T-helper 2 cell treated with Interferon-gamma antibody and Interleukin-4, amounts not matched to agents 100 ng/mL and 5 ng/mL, for 36 hours (primary cell): ENCODE results near the gene RPUSD1. TPM values are rescaled to one million over a fixed set of nuclear protein-coding genes. Genes with fewer than 3 reads are reported as not detected.
"Not testable (repeated sequence)": the region's sequence is repeated elsewhere in the genome, so short reads cannot be mapped to it uniquely, and the experiment has no call there.

ENCODE experiments used
- intact Hi-C: fragments of 100-400 bp; cut with micrococcal nuclease; formaldehyde crosslinking; loops from one replicate; pipeline ENCODE4 v1.15.1; 2023
- total RNA-seq: library from RNA; stranded (reverse); gene quantifications from 2 replicates; pipeline ENCODE4 v1.2.3, GENCODE V29; 2022

The RPUSD1 gene
- total RNA-seq, result 34.8 TPM in 2 replicates

- intact Hi-C loops, result loop anchor here (1.0 kb wide), 2 partner anchors 19 to 47 kb away; no protein-coding TSS in a partner anchor
These were observed at the start of gene RPUSD1 for GRCh38 chr16:787978-788398. RPUSD1 (minus strand) TSS chr16:788381; CDS start chr16:787737, 644 bp downstream.

- intact Hi-C loops, result not testable (repeated sequence)
These were observed 48.6 kb upstream of the RPUSD1 start for GRCh38 chr16:836822-837221.

GRCh38 chr16:836221-836620 lies 48.0 kb upstream of the RPUSD1 start:
- intact Hi-C loops, result no loop called here

GRCh38 chr16:835373-835772 lies 47.2 kb upstream of the RPUSD1 start:
- intact Hi-C loops, result no loop called here

GRCh38 chr16:833411-833810 lies 45.2 kb upstream of the RPUSD1 start:
- intact Hi-C loops, result no loop called here

DNA sequence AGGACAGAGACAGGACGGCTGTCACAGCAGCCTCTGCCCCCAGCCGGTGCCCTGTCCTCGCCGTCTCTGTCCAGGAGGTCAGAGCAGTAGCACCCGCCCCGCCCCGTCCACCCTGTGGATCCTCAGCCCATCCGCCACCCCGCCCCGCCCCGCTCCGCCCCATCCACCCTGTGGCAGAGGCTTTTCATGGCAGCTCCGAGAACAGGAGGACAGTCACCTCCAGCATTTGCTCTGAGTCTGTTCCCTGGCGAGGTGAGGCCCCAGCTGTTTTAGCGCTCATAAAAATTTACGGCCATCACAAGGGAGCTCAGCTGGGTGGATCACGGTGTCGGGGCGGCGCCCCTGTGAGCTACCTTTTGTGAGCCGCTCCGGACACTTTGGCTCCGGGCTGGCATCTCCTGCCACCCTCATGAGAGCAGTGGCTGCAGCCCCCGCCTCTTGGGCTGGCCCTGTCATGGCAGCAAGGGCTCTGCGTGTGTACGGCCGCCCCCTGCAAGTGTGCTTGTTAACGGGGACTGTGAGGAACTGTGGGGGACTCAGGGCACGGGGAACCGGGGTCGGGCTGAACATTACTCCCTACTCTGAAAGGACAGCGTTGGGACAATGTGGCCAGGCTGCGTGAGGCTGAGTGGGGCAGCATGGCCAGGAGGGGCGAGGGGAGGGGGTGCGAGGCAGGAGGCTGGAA lies 44.6 kb upstream of the RPUSD1 start:
- intact Hi-C loops, result no loop called here

DNA sequence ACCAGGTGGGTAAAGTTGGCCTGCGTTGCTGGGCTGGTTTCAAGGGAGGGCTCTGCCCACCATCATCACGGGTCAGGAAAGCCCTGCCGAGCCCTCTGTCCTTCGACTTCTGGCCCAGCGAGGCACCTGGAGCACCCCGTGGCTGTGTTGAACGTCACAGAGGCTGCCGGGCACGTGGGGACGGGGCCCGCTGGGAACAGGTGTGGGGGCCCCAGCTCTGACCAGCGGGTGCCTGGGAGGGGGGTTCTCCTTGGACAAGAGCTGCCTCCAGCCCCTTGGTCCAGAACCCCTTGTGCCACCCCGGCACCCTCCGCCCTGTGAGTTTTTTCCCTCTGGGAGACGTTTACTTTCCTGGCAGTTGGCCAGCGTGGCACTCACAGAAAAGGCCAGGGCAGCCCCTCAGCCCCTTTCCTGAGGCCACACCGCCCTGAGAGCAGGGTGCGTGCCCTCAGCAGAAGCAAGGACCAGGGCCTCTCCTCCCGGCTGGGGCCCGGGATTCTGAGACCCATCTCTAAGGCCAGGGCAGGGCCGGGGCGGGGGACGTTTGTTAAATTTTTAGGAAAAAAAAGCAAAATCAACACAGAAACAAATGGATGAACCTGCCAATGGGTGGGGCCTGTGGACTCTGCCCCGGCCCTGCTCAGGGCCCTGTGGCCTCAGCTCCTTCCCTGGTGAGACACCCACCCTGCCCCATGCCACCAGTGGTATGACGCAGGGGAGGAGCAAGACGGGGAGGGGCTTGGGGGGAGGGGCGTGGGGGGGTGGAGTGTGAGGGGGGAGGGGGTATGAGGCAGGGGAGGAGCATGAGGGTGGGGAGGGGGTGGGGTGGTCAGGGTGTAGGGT lies 43.6 kb upstream of the RPUSD1 start:
- intact Hi-C loops, result no loop called here

DNA sequence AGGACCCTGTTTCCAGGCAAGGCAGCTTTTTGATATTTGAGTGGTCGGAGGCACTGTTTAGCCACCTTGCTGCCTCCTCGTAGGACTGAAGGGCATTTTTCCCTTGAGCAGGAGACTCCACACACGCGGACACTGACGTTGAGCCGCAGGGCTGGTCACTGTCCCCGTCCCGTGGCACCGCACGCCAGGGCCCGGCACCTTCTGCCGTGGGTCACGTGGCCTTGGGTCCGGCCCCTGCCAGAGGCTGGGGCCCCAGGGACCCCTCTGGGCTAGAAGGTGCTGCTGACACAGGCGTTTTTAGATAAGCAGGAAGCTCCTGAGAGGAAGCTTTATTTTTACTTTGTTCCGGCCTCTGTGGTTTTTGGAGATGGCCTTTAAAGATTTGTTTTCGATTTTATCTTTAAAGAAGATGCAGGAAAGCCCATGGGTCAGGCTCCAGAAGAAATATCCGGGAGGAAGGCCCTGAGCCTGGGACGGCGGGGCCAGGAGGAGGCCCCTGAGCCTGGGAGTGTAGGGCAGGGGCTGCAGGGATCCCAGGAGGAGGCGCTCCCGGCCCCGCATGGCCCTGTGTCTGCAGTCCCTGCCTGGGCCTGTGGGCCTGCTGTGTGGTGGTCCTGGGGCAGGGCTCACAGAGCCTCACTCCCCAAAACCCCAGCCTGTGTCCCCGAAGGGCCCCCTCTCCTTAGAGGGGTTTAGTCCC lies 42.8 kb upstream of the RPUSD1 start:
- intact Hi-C loops, result no loop called here

- intact Hi-C loops, result no loop called here
These were observed 42.1 kb upstream of the RPUSD1 start for GRCh38 chr16:830107-830870.

DNA sequence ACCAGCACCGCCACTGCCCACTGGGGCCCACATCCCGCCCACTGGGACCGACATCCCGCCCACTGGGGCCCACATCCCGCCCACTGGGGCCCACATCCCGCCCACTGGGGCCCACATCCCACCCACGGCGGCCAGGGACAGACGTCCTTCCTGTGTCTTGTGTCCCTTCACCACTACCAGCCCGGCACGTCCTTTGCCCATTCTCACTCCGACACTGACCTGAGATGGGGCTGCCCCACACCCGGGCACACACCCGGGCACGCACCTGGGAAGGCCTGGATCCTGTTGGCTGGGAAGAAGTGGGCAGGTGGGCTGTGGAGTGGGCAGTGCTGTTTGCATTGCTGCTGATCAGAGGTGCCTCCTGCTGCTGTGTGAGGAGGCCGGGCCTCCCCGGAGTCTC lies 40.7 kb upstream of the RPUSD1 start:
- intact Hi-C loops, result no loop called here

GRCh38 chr16:827513-827912 lies 39.3 kb upstream of the RPUSD1 start:
- intact Hi-C loops, result no loop called here

- intact Hi-C loops, result no loop called here
These were observed 37.3 kb upstream of the RPUSD1 start for GRCh38 chr16:825341-826061.

DNA sequence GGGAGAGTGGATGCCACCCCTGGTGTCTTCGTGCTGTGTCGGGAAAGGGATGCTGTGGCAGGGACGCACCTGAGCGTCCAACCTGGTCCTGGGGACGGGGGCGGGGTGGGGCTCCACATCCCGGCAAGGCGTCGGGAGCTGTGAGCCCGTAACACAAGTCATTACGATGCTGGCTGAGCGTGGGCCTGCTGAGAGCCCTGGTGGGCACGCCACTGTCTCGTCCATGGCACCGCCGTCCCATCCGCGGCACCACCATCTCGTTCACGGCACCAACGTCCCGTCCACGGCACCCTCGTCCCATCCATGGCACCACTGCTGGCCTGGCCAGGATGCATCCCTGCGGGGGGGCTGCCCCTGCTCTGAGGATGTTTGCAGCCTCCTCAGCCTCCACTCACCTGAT lies 36.4 kb upstream of the RPUSD1 start:
- intact Hi-C loops, result no loop called here

DNA sequence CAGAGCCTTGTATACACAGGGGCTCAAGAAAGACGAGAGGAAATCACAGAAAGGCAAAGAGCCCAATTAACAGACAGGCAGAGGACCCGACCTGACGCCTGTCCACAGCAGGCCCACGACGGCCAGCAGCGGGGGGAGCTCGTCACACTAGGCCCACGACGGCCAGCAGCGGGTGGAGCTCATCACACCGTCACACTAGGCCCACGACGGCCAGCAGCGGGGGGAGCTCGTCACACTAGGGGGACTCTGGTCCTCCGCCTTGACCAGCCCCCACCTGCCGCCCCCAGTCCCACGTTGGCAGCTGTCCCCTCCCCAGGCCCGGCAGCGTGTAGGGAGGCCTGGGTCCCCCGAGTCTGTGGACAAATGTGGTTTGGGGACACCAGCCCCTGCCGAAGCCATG lies 36.0 kb upstream of the RPUSD1 start:
- intact Hi-C loops, result no loop called here

- intact Hi-C loops, result no loop called here
These were observed 34.7 kb upstream of the RPUSD1 start for GRCh38 chr16:822909-823297.

DNA sequence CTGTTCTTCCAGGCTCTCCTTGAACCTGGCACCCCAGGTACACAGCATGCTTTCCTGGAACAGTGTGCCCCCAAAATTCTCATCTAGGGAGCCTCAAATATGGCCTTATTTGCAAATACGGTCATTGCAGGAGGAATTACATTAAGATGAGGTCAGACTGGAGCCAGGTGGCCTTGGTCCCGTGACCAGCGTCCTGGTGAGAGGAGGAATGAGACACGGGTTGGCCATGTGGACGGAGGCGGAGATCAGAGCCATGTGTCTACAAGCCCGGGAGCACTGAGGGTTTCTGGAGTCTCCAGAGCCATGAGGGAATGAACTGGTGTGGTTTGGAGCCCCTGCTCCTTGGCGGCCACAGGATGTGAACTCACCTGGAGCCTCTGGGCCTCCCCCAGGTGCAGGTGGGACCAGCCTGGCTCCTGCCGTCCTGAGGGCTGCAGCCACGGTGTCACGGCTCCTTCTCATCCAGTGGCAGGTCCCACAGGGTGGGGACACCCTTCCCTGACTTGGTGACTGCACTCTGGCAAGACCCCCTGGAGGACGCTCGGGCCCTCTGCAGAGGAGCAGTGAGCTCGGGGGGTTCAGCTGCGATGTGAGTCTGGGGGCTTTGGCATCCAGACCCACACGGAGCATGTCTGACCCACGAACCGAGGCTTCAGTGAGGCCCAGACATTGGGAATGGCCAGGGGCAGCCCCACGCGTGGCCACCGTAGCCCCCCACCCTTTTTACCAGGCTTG lies 34.2 kb upstream of the RPUSD1 start:
- intact Hi-C loops, result no loop called here

DNA sequence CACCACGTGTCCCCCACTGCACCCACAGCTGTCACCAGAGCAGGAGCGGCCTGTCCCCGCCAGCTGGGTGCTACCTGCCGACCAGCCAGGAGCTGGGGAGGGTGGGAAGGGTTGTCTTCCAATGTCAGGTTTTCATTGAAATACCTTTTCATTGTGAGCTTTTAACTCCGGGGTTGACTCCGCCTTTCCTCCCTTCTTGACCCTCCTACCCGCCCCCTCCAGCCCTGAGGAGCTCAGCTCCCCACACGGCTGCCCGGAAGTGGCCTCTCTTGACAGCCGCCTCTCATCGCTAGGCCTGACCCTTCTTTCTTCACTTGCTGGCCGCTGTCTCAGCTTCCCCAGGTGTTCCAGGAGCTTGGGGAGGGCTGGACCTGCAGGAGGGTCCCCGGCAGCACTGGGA lies 33.6 kb upstream of the RPUSD1 start:
- intact Hi-C loops, result no loop called here

GRCh38 chr16:820748-821147 lies 32.6 kb upstream of the RPUSD1 start:
- intact Hi-C loops, result no loop called here

DNA sequence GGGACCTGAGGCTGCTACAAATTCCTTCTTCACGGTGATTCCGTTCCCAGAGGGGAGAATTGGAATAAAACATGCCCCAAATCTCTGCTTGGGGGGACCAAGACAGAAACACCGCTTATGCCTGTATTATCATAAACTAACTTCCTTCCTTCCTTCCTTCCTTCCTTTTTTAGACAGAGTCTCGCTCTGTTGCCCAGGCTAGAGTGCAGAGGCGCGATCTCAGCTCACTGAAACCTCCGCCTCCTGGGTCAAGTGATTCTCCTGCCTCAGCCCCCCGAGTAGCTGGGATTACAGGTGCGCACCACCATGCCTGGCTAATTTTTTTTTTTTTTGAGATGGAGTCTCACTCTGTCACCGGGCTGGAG lies 31.8 kb upstream of the RPUSD1 start:
- intact Hi-C loops, result not testable (repeated sequence)
